Tibial artery (tissue), 4 donors: Measurements from ENCODE around the gene CCDC196.

ENCODE experiments used
- DNase-seq, 2 donors: peaks; one replicate each; pipeline ENCODE4 v3.0.0-alpha.2; 2019
- H3K27ac ChIP-seq, 2 donors: fragments of 200-600 bp; sonication (generic) in 1 of 2; 1 replicate in 1 of 2; 2 replicates in 1 of 2; pipeline ENCODE4 v1.5.1; 2018 to 2019; ENCODE audit warnings: mild to moderate bottlenecking in 1 of 2
- H3K27me3 ChIP-seq, 2 donors: fragments of 200-600 bp; sonication (generic) in 1 of 2; one replicate each; pipeline versions ENCODE4 v1.5.1 to v1.6.0; 2016 to 2019
- H3K36me3 ChIP-seq, 3 donors: fragments of 200-600 bp; sonication (generic) in 2 of 3; one replicate each; pipeline ENCODE4 v1.5.1; 2016 to 2019; ENCODE audit warnings: mild to moderate bottlenecking in 2 of 3
- H3K4me1 ChIP-seq, 4 donors: fragments of 200-600 bp; sonication (generic) in 2 of 4; 1 replicate in 3 of 4; 2 replicates in 1 of 4; pipeline ENCODE4 v1.5.1; 2016 to 2019
- H3K4me3 ChIP-seq, 2 donors: fragments of 200-600 bp; sonication (generic) in 1 of 2; 1 replicate in 1 of 2; 2 replicates in 1 of 2; pipeline ENCODE4 v1.5.1; 2018 to 2019; ENCODE audit warnings: mild to moderate bottlenecking in 2 of 2
- H3K9me3 ChIP-seq, 3 donors: fragments of 200-600 bp; sonication (generic) in 1 of 3; one replicate each; pipeline ENCODE4 v1.5.1; 2016 to 2019
- CTCF ChIP-seq, 2 experiments: fragments of 200-600 bp in 1 of 2; fragments of 450-650 bp in 1 of 2; IDR thresholded peaks; one replicate each; pipeline ENCODE4 v1.5.1; 2017 to 2019; ENCODE audit warnings: antibody characterized with exemption in 2 of 2, mild to moderate bottlenecking in 1 of 2, moderate library complexity in 1 of 2
- intact Hi-C: fragments of 100-400 bp; cut with DNase I; formaldehyde crosslinking; loops from one replicate; pipeline ENCODE4 v1.15.0; 2023; ENCODE audit warnings: low total_unique reads

Gene CCDC196, protein sequence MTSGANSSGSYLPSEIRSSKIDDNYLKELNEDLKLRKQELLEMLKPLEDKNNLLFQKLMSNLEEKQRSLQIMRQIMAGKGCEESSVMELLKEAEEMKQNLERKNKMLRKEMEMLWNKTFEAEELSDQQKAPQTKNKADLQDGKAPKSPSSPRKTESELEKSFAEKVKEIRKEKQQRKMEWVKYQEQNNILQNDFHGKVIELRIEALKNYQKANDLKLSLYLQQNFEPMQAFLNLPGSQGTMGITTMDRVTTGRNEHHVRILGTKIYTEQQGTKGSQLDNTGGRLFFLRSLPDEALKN

DNA sequence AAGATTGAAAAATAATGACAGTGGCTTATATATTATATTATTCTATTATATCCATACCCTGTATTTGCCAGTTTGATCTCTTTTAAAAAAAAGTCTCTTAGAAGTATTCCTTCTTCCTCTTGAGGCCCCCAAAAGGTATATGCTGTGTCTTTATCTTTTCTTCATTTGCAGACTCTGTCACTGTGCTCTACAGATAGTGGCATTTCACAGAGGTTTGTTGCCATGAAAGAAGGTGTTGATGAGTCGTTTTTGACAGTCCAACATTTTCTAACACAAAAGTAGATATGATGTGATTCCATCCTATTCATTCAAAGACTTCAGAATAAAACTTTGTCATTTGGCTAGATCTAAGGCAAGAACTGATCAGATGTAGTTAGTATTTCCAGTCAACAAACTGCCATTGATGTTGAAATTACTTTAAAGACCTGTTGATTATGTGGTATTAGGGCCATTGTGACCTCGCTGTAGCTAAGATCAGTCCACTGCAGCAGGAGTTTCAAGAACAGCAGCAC is at the start of gene CCDC196:
CCDC196 (plus strand) TSS at position 462 of the 512 bp plus-strand sequence. CDS start 132 bp downstream, outside the sequence.
- TF ChIP-seq CTCF (IDR thresholded peaks at IDR 0.05) = no peak
- no peaks in the 10 kb centered on the region for H3K9me3 ChIP-seq
- H3K36me3 ChIP-seq = no peaks in the 10 kb centered on the region
- H3K27me3 ChIP-seq = no peaks in the 10 kb centered on the region
- intact Hi-C loops = no loop called here
- no peak for DNase-seq
- no peak within 1 kb of the TSS for H3K27ac ChIP-seq
- H3K4me1 ChIP-seq = no peaks in the 10 kb centered on the region
- no peak within 1 kb of the TSS for H3K4me3 ChIP-seq

DNA sequence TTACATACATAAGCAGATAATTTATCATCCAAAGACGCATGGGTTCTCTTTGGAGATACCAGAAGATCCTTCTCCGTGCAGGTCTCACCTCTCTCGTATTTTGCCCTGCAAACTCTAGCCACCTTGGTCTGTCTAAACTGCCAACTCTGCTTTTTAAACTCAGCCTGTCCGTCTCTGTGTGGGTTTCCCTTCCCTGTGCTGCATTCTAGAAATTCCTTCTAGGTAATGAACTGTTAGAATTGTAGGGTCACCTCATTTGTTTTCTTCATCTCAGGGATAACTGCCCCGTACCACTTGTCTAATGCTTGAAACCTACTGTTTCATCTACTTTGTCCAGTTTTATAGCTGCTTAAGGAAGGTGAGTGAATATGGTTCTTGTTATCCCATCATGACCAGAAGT is 45.4 kb upstream of the CCDC196 start:
- no peak for TF ChIP-seq CTCF (IDR thresholded peaks at IDR 0.05)
- no peak overlapping the region for H3K27ac ChIP-seq
- peaks cover 0 to 27% (median 4%) of the 10 kb centered on the region in 3 donors for H3K9me3 ChIP-seq
- H3K27me3 ChIP-seq = no peaks in the 10 kb centered on the region
- H3K4me1 ChIP-seq = no peaks in the 10 kb centered on the region
- intact Hi-C loops = no loop called here
- DNase-seq = no peak
- H3K36me3 ChIP-seq = no peaks in the 10 kb centered on the region
- no peak overlapping the region for H3K4me3 ChIP-seq

DNA sequence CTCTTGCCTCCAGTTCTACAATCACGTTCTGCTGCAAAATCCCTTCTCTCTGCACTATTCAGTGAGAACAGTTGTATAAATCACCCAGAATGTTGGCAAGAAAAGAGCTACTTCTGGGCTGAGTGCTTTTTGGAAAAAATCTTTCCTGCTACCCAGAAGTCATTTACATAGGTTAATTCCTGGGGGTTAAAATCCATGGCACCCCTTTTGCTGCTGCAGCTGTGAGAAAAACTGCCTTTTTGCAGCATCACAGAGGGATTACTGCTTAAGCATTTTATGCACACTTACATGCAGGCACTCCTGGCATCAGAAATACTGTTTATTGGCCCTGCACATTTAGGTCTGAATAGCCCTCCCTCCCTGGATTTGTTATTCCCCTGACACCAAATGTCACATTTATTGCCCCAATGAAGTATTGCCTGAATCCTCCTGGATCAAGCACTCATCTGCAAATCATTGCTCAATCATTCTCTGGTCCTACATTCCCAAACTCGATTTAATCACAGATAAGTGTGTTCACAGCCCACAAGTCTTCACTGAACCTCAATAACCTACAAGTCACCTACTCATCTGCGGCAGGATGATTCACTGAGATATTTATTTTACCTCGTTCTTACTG is 43.1 kb upstream of the CCDC196 start:
- Histone ChIP-seq H3K27me3 (no peaks in the 10 kb centered on the region), H3K27ac (no peak overlapping the region), H3K4me3 (no peak overlapping the region), H3K36me3 (no peaks in the 10 kb centered on the region), H3K4me1 (no peaks in the 10 kb centered on the region), H3K9me3 (peaks cover 0 to 21% (median 4%) of the 10 kb centered on the region in 3 donors)
- TF ChIP-seq CTCF (IDR thresholded peaks at IDR 0.05) = no peak
- intact Hi-C loops = no loop called here
- DNase-seq = no peak

- no peak for DNase-seq
- intact Hi-C loops = no loop called here
Observed at GRCh38 chr14:66443785-66444184, 42.4 kb upstream of the CCDC196 start.

GRCh38 chr14:66444271-66444927 is 41.8 kb upstream of the CCDC196 start:
- Histone ChIP-seq H3K27me3 (no peaks in the 10 kb centered on the region), H3K4me1 (no peaks in the 10 kb centered on the region)
- no peak for DNase-seq

More at GRCh38 chr14:66443785-66444184, 42.4 kb upstream of the CCDC196 start:
- no peaks in the 10 kb centered on the region for H3K4me1 ChIP-seq
- no peak overlapping the region for H3K27ac ChIP-seq
- no peaks in the 10 kb centered on the region for H3K36me3 ChIP-seq
- no peak for TF ChIP-seq CTCF (IDR thresholded peaks at IDR 0.05)
- no peak overlapping the region for H3K4me3 ChIP-seq
- H3K27me3 ChIP-seq = no peaks in the 10 kb centered on the region
- peaks cover 0 to 16% (median 3%) of the 10 kb centered on the region in 3 donors for H3K9me3 ChIP-seq

More at GRCh38 chr14:66444271-66444927, 41.8 kb upstream of the CCDC196 start:
- no peak for TF ChIP-seq CTCF (IDR thresholded peaks at IDR 0.05)
- H3K9me3 ChIP-seq = peaks cover 0 to 10% (median 0%) of the 10 kb centered on the region in 3 donors
- H3K4me3 ChIP-seq = no peak overlapping the region
- intact Hi-C loops = no loop called here
- no peak overlapping the region for H3K27ac ChIP-seq
- H3K36me3 ChIP-seq = no peaks in the 10 kb centered on the region
